Left ventricle myocardium inferior (tissue), 1 donor: ENCODE data around the gene PAK4. TPM values are rescaled to one million over a fixed set of nuclear protein-coding genes. Genes with fewer than 3 reads are reported as not detected.

ENCODE experiments used
- DNase-seq: peaks from one replicate; pipeline ENCODE4 v3.0.0-alpha.2; 2020
- H3K27ac ChIP-seq: fragments of 200-600 bp; replicated peaks from 2 replicates; pipeline ENCODE4 v1.8.0; 2021
- H3K27me3 ChIP-seq: fragments of 200-600 bp; 2 replicates; pipeline ENCODE4 v1.8.0; 2021; ENCODE audit warnings: low read depth
- H3K36me3 ChIP-seq: fragments of 200-600 bp; 2 replicates; pipeline ENCODE4 v1.8.0; 2021
- H3K4me1 ChIP-seq: fragments of 200-600 bp; 2 replicates; pipeline ENCODE4 v1.8.0; 2021
- H3K4me3 ChIP-seq: fragments of 200-600 bp; 2 replicates; pipeline ENCODE4 v1.8.0; 2021; ENCODE audit warnings: mild to moderate bottlenecking, moderate library complexity
- H3K9me3 ChIP-seq: fragments of 200-600 bp; replicated peaks from 2 replicates; pipeline ENCODE4 v1.8.0; 2021
- intact Hi-C: fragments of 100-400 bp; cut with micrococcal nuclease; formaldehyde crosslinking; loops from one replicate; pipeline ENCODE4 v1.11.0; 2022
- total RNA-seq: library from RNA; stranded (reverse); fragmentation: NEBNext Ultra II Directional; extraction: Animal tissue kit (Norgen Biotek cat#: 25700); gene quantifications from one replicate; pipeline ENCODE4 v1.2.1, GENCODE V29; 2021
- TF ChIP-seq, protein P1 (sequence below): fragments of 200-600 bp; IDR thresholded peaks from 2 replicates; pipeline ENCODE4 v1.8.0; 2021; ENCODE audit warnings: antibody characterized with exemption, mild to moderate bottlenecking, borderline replicate concordance
- donor health status: DM: no; HTN: yes; CAD: no; lungs with severe emphysema.

PAK4 gene
- total RNA-seq, 1 donor from 2014 or later: 17.0 TPM

GRCh38 chr19:39186391-39186790 is 60.8 kb downstream of the PAK4 start:
- H3K4me3 ChIP-seq: no peak overlapping the region
- no peak for DNase-seq
- H3K9me3 ChIP-seq: no peaks in the 10 kb centered on the region
- no peak overlapping the region for H3K27ac ChIP-seq
- intact Hi-C loops: loop anchor here (2.0 kb wide), 1 partner anchor 64 kb away; no protein-coding TSS in a partner anchor
- H3K36me3 ChIP-seq: no peaks in the 10 kb centered on the region
- H3K4me1 ChIP-seq: peaks cover 5% of the 10 kb centered on the region
- TF ChIP-seq, protein P1, sequence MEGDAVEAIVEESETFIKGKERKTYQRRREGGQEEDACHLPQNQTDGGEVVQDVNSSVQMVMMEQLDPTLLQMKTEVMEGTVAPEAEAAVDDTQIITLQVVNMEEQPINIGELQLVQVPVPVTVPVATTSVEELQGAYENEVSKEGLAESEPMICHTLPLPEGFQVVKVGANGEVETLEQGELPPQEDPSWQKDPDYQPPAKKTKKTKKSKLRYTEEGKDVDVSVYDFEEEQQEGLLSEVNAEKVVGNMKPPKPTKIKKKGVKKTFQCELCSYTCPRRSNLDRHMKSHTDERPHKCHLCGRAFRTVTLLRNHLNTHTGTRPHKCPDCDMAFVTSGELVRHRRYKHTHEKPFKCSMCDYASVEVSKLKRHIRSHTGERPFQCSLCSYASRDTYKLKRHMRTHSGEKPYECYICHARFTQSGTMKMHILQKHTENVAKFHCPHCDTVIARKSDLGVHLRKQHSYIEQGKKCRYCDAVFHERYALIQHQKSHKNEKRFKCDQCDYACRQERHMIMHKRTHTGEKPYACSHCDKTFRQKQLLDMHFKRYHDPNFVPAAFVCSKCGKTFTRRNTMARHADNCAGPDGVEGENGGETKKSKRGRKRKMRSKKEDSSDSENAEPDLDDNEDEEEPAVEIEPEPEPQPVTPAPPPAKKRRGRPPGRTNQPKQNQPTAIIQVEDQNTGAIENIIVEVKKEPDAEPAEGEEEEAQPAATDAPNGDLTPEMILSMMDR: no peak
- H3K27me3 ChIP-seq: peaks cover 45% of the 10 kb centered on the region

GRCh38 chr19:39187552-39187943 is 62.0 kb downstream of the PAK4 start:
- no peak overlapping the region for H3K27ac ChIP-seq
- DNase-seq: no peak
- TF ChIP-seq, protein P1: no peak
- H3K9me3 ChIP-seq: no peaks in the 10 kb centered on the region
- no peak overlapping the region for H3K4me3 ChIP-seq
- peaks cover 5% of the 10 kb centered on the region for H3K4me1 ChIP-seq
- H3K27me3 ChIP-seq: peaks cover 57% of the 10 kb centered on the region
- intact Hi-C loops: loop anchor here (2.0 kb wide), 1 partner anchor 65 kb away; no protein-coding TSS in a partner anchor
- H3K36me3 ChIP-seq: no peaks in the 10 kb centered on the region

- Histone ChIP-seq H3K27me3 (peaks cover 68% of the 10 kb centered on the region), H3K9me3 (no peaks in the 10 kb centered on the region), H3K4me1 (peaks cover 5% of the 10 kb centered on the region), H3K36me3 (no peaks in the 10 kb centered on the region), H3K4me3 (no peak overlapping the region), H3K27ac (no peak overlapping the region)
- intact Hi-C loops: no loop called here
- TF ChIP-seq, protein P1: no peak
- DNase-seq: no peak
These were observed 63.4 kb downstream of the PAK4 start for GRCh38 chr19:39188960-39189359.

GRCh38 chr19:39190768-39191167 is 65.2 kb downstream of the PAK4 start:
- no peak for DNase-seq
- H3K27me3 ChIP-seq: peaks cover 86% of the 10 kb centered on the region
- H3K9me3 ChIP-seq: no peaks in the 10 kb centered on the region
- peaks cover 5% of the 10 kb centered on the region for H3K4me1 ChIP-seq
- no peak overlapping the region for H3K4me3 ChIP-seq
- TF ChIP-seq, protein P1: no peak
- H3K27ac ChIP-seq: no peak overlapping the region
- no peaks in the 10 kb centered on the region for H3K36me3 ChIP-seq
- intact Hi-C loops: no loop called here

DNA sequence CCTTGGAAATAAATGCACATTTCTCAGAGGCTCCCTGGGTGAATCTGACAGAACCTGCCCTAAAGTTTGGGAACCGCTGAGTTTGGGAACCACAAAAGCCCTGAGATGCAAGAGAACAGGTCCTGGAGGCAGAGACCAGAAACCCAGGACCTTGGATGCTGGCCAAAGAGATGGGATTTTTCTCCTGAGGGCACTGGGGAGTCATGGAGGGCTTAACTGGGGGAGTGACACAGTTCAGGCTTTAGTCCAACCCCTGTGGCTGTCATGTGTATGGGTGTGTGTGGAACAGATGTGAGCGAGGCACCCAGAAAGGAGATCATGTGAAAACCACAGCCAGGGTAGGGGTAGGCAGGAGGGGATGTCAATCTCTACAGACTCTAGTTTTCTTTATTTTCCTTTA is 67.3 kb downstream of the PAK4 start:
- intact Hi-C loops: no loop called here

More for the DNA sequence above, 67.3 kb downstream of the PAK4 start:
- peaks cover 5% of the 10 kb centered on the region for H3K4me1 ChIP-seq
- no peaks in the 10 kb centered on the region for H3K36me3 ChIP-seq
- peaks cover 97% of the 10 kb centered on the region for H3K27me3 ChIP-seq
- no peak for DNase-seq
- TF ChIP-seq, protein P1: no peak
- H3K27ac ChIP-seq: no peak overlapping the region
- no peak overlapping the region for H3K4me3 ChIP-seq
- no peaks in the 10 kb centered on the region for H3K9me3 ChIP-seq
